HG03558 (cell line): Measurements from ENCODE around the gene GPRC5C.

Experiments used
- ATAC-seq: cut with Tn5 transposase; IDR thresholded peaks from one replicate; pipeline ENCODE4 v1.9.1; 2021; ENCODE audit warnings: moderate number of reproducible peaks; ENCODE audit not compliant: unreplicated experiment; ENCODE audit errors: extremely low read depth

Gene GPRC5C, protein sequence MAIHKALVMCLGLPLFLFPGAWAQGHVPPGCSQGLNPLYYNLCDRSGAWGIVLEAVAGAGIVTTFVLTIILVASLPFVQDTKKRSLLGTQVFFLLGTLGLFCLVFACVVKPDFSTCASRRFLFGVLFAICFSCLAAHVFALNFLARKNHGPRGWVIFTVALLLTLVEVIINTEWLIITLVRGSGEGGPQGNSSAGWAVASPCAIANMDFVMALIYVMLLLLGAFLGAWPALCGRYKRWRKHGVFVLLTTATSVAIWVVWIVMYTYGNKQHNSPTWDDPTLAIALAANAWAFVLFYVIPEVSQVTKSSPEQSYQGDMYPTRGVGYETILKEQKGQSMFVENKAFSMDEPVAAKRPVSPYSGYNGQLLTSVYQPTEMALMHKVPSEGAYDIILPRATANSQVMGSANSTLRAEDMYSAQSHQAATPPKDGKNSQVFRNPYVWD

DNA sequence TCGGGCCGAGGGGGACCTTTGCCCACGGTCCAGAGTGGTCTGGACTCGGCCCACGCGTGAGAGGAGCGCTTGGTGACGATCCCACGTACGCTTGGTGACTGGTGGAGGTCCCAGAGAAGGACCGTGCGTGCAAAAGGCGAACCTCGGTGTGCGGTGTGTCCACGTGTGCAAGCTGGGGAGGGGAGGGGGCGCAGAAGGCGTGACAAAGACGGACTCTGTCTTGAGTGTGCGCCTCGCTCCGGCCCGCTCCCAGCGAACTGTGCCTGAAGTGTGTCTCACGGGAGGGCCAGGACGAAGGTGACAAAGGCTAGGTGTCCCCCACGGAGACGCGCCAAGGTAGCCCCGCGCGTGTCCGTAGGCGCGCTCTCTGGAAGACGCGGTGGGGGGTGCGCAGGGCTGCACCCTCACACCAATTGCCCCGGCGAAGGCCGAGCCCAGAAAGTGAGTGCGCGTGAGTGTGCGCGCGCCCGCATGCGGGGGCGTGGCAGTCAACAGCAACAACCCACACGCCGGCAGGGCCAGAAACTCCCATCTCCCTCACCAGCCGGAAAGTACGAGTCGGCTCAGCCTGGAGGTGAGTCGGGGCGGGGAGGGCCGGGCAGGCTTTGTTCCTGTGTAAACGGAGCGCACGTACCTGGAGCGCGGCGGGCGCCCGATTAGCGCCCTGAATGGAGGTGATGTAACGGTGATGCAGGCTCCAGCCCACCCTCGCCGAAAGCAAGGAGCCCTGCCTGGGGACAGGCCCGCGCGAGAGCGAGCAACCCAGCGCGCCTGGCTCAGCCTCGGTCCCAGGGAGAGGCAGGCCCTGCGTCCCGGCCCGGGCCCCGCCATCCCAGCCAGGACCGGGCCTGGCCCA, at the start of gene GPRC5C:
GPRC5C (plus strand) TSS at position 521 of the 856 bp plus-strand sequence. CDS start 7,689 bp downstream, outside the sequence.
- no peak for ATAC-seq

- ATAC-seq: no peak
These were observed 48.7 kb upstream of the GPRC5C start for GRCh38 chr17:74383141-74383540.

DNA sequence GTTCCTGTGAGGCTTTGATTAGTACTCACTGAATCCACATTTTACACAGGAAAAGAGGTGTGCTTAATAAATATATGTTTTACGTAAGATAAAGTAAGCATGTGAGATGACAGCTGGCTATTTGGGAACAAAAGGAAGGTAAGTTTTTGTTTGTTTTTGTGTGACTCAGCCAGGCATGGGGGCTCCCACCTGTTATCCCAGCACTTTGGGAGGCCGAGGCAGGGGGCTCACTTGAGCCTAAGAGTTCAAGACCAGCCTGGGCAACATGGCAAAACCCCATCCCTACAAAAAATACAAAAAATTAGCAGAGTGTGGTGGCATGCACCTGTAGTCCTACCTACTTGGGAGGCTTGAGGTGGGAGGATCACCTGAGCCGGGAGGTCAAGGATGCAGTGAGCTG, 46.7 kb upstream of the GPRC5C start:
- no peak for ATAC-seq

DNA sequence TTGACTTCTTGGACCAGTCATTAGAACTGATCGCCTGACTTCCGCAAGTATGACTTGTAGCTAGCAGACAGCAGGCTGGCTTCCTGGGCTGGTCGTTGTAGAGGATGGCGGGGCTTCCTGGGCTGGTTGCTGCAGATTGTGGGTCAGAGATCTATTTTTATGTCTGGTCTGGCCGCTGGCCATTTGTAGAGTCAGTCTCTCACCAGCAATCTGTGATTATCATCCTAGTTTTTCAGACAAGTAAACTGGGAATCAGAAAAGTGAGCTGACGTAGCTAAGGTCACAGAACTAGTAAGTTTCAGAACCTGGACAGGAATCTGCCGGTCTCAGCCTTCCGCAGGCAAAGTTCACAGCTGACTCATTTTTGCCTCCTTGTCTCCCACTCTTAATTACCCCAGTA, 45.5 kb upstream of the GPRC5C start:
- no peak for ATAC-seq

DNA sequence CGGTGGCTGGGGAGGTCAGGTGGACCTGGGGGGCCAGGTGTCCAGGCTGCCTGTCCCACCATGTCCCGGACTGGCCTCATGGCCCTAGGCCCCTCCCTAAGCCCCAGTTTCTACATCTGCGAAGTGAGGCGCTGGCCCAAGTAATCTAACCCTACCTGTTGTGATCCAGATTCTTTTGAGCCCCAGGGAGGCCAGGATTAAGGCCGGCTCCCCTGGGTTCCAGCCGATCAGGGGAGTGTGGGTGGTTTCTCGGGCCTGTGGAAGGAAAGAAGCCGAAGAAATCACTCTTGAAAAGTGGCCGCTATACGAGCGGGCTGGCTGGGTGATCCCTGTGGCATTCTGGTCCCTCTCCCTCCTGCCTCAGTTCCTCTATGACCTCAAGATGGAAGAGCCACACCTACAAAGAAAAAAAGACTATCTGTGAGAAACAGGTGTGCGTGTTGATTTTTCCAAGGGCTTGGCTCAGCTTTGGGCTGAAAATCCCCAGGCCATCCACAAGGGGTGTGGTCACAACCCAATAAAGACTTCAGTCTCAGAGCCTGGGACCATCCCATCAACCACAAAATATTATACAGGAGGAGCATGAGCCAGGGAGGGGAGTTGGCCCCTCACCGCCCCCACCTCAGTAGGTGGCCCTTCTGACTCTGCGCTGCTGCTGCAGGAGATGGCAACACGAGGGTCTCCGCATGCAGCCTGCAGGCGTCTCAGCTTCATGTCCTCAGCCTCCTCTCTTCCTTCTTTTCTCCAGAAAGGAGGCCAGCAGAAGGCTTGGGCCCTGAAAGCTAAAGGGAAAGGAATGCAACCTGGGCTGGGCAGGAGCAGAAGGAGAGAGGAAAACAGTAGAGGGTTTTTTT, 44.3 kb upstream of the GPRC5C start:
- no peak for ATAC-seq

GRCh38 chr17:74389084-74389753, 42.7 kb upstream of the GPRC5C start:
- ATAC-seq: no peak

DNA sequence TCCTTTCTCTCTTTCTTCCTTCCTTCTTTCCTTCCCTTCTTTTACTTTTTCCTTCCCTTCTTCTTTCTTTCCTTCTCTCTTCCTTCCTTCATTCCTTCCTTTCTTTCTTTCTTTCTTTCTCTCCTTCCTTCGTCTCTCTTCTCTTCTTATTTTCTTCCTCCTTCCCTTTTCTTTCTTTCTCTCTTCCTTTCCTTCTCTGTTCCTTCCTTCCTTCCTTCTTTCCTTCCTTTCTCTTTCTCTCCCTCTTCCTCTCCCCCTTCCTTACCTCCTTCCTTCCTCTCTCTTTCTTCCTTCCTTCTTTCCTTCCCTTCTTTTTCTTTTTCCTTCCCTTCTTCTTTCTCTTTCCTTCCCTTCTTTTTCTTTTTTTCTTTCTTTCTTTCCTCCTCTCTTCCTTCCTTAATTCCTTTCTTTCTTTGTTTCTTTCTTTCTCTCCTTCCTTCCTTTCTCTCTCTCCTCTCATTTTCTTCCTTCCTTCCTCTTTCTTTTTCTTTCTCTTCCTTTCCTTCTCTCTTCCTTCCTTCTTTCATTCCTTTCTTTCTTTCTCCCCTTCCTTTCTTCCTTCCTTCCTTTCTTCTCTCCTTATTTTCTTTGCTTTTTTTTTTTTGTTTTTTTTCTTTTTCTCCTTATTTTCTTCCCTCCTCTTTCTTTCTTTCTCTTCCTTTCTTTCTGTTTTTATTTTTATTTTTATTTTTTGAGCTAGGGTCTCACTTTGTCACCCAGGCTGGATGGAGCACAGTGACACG, 41.8 kb upstream of the GPRC5C start:
- no peak for ATAC-seq

- ATAC-seq: no peak
These were observed 40.9 kb upstream of the GPRC5C start for GRCh38 chr17:74390680-74391653.

GRCh38 chr17:74391771-74392170, 40.1 kb upstream of the GPRC5C start:
- no peak for ATAC-seq

DNA sequence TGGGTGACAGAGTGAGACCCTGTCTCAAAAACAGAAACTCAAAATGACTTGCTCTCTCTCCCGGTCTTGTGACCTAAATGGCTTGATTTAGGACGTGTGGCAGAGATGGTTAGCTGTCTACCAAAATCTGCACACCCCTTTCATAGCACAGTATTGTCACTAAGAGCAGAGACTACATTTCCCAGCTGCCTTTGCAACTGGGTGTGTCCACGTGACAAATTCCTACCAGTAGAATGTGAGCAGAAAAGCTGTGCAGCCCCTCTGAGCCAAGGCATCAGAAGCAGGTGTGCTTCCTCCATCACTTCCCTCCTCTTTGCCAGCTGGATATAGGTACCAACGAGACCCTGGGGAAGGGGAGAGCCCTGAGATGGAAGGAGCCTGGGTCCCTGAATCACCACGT, 39.0 kb upstream of the GPRC5C start:
- no peak for ATAC-seq

GRCh38 chr17:74393346-74393942, 38.4 kb upstream of the GPRC5C start:
- ATAC-seq: no peak

GRCh38 chr17:74394275-74394950, 37.5 kb upstream of the GPRC5C start:
- no peak for ATAC-seq

GRCh38 chr17:74394977-74395376, 36.9 kb upstream of the GPRC5C start:
- ATAC-seq: no peak

DNA sequence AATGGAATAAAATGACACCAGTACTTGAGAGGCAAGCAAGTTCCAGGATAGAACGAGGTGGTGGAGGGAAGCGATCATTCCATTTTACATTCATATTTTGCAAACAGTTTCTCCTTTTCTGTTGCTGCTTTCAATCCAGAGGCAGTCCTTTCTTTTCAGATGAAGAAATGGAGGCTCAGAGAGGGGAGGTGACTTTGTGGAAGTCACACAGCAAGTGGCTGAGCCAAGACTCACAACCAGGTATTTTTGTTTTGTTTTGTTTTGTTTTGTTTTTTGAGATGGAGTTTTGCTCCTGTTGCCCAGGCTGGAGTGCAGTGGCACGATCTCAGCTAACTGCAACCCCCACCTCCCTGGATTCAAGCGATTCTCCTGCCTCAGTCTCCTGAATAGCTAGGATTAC, 35.3 kb upstream of the GPRC5C start:
- ATAC-seq: no peak

DNA sequence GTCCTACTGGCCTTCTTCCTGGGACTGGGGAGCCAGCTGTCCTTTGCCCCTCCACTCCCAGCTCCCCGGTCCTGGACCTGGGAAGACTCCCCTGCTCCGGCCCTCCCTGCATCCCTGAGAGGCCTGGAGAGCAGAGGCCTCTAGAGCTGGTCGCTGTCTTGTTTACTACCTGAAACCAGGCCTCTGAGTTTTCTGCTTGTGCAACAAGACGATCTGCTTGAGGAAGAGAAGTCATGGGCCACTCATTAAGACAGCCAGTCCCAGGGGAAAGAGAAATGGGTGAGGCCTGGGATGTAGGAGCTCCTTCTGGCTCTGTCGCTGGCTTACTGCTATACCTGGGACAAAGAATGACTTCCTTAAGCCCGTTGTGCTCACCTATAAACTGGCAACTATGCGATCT, 29.8 kb upstream of the GPRC5C start:
- no peak for ATAC-seq

DNA sequence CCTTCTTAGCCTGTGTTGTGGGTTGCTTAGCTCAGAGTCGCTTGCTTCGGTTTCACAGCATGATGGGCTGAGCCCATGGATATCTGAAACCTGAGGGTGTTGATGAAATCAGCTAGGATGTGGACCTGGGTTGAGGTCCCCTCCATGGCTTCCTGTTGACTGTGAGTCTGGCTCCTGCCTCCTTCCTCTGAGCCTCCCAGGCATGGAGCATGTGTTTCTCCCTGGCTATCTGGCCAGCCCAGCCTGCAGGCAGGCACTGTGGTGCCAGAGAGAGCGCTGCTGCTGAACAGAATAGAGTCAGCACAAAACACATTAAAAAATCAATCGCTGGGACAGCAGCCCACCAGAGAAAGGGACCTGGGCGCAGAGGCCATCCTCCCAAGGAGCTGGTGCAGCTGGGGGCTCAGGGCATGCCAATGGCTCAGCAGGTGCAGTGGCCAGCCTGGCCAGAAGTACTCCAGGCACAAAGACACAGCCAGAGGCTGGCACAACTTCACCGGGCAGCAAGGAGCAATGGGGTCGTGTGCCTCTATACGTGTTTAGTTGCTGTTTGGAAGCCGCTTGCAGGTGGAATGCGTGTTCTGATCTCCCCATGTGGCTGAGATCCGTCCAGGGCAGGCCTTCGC, 28.3 kb upstream of the GPRC5C start:
- ATAC-seq: no peak

DNA sequence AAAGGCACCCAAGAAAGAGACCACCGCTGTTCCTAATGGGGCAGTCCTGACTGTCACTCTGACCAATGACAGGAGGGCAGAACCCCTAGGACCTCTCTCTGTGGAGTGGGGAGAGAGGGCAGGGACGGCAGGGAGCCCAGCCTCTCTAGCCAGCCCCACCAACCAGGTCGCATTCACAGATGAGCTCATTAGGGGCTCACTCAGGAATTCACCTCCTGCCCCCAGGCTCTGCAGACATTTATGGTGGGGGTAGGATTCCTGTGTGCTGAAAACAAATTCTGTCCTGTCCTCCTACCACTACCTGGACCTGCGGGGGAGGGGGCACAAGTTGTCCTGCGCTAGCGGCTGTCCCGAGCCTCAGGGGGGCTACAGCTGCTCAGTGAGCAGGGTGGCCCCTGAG, 27.7 kb upstream of the GPRC5C start:
- ATAC-seq: no peak
